HG02973 (cell line): ENCODE results near the gene TOP3A.

Source experiments
- ATAC-seq: cut with Tn5 transposase; IDR thresholded peaks from one replicate; pipeline ENCODE4 v1.9.1; 2021; ENCODE audit warnings: moderate library complexity; ENCODE audit not compliant: unreplicated experiment

Gene TOP3A

DNA sequence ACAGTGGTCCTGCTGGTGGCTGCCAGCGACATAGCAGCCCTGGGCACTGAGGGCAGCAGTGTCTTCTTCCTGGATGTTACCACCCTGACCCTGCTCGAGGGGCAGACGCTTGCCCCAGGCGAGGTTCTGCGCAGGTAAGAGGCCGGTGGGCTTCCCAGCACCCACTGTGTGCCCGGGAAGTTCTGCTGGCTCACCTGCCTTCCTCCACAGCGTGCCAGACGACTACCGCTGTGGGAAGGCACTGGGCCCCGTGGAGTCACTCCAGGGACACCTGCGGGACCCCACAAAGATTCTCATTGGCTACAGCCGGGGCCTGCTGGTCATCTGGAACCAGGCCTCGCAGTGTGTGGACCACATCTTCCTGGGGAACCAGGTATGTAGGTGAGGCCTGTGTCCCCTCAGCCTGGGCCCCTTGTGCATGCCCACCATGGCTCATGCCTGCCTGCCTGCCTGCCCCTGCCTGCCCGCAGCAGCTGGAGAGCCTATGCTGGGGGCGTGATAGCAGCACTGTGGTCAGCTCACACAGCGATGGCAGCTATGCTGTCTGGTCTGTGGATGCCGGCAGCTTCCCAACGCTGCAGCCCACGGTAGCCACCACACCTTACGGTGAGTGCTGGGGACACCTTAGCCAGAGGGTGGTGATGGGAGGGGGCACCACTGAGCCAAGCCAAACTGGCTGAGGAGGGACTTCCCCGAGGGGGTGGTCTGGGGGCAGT, 80.8 kb downstream of the TOP3A start:
- ATAC-seq = no peak

DNA sequence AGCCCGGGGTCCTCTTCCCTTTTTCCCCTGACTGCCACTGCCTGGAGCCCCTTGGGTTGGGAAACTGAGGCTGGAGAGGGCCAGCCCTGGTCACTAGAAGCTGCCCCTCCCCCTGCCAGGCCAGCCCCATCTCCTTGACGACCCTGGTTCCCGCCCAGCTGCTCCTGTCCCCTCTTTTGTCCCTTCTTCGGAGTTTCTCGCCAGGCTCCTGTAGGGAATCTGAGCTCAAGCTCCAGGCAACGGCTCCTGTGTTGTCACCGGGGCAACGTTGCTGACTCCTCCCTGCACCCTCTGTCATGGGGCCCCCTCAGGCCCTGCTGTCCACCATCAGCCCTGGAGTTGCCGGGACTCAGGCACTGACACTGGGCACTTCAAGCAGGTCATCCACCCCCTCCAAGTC, 83.6 kb downstream of the TOP3A start:
- ATAC-seq = no peak

DNA sequence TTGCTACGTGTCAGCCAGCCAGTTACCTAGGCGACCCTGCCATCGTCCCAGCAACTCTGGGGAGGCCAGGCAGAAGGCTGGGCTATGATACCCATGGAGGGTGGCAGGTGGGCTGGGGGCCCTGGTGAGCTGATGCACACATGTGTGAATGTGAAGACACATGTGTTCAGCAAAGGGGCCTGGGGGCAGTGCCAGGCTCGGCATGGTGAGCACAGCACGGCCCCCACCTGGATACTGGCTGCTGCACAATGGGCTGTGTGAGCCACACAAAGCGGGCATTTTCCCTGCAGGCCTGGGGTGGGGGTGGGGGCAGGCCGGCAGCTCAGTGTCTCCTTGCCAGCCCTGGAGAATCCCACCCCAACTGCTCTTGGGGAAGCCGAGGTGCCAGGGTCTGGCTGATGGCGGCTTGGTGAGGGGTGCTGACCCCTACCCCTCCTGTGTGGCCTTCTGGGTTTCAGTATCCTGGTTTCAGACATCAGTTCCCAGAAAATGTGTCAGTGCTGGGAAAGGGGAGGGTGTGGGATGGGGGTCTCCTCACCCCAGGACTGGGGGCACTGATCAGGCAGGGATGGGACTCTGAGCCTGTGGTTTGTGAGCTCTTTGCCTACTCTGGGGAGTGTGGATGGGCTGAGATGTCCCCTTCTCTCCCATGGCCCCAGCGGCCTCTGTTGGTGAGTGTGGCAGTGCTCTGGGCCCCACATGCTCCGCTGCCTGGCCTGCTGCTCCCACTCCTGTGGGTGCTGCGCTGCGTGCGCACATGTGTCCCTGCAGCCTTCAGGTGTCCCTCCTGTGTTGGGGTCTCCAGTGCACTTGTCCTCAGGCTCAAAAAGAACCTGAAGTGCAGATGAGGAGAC, 84.3 kb downstream of the TOP3A start:
- no peak for ATAC-seq

DNA sequence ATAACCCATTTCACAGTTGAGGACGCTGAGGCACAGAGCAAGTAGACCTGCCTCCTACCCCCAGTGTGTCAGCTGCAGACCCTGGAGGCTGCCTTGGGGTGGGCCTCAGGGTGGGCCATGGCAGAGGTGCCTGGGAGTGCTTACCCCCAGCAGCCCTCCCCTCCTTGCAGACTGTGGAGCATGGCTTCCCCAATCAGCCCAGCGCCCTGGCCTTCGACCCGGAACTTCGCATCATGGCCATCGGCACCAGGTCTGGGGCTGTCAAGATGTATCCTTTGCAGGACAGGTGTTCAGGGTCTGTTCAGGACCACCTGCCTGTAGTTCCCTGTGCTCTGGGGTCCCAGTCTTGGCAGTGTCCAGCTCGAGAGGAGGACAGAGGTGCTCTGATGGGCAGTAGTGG, 85.0 kb downstream of the TOP3A start:
- no peak for ATAC-seq

DNA sequence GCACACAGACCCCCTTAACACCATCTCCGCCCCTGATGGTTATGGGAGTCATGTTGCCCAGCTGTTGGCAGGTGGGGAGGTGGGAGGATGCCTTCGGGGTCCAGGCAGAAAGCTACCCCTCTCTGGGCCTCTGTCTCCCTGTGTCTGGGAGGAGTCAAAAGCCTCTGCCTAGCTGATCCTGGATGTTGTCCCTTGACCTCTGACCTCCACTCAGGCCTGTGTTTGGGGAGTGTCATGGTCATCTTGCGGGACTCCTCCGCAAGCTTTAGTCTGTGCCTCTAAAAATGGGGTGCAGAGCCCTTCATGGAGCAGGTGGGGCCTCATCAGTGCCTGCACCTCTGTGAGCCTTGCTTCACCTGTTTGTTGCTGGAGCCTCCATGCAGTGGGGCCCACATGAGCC, 85.5 kb downstream of the TOP3A start:
- no peak for ATAC-seq

DNA sequence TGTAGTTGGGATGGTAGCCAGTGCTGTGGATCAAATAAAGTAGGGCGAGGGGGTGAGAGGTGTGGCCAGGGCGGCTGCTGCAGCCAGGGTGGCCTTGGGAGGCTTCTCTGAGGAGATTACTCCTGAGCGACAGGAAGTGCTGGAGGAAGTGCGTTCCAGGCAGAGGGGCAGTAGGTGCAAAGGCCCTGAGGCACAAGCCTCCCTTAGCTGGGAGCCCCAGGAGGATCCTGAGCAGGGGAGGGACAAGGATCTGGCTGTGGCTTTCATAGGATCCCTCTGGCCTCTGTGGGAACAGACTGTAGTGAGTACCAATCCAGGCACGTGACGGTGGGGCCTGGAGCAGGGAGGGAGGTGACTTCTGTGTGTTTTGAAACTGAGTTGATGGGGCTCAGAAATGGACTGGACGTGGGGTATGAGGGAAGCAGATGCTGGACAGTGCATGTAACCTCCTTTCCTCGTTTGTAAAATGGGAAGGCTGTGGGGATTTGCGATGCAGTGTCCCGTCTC, 86.6 kb downstream of the TOP3A start:
- no peak for ATAC-seq

DNA sequence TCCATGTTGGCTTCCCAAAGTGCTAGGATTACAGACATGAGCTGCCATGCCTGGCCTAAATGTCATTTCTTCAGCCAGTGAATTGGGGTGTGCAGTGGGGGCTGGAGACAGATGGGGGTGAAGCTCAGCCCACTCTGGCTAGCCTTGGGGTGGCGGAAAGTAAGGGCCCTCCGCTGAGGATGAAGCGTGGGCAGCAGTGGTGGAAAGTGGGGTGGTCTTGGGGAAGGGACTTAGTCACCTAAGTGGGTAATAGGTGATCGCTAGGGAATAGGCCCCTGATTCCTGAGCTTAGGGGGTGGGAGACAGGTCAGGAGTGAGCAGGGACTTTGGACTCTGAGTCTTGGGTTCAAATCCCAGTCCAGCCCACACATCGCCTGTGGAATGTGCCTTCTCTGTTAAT, 87.2 kb downstream of the TOP3A start:
- ATAC-seq = no peak

DNA sequence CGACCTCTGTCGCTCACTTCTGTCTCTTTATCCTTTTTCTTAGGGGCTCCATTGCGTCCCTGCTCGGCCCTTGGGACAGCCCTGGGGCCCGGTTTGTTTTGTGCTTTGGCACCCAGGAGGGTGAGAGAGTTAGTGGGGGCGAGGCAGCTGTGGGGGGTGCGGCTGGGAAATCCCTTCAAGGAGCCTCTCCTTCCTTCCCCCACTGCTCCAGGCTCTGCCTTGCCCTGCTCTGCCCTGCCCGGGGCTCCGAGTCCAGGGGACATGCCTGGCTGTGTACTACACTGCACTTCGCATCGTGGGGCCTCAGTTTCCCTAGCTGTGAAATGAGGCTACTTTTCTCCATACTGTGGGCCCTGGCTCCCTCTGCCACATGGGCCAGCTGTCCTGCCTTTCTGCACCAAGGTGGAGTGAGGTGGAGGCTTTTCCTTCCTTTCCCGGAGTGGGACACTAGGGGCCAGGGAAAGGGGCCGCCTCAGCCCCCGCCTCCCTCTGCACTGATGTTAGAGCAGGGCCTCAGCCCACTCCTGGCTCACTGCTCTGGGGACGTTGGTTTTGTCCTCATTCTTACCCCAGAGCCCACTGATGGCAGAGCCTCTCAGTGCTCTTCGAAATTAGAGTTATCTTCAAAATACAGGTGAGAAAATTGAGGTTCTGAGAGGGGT, 88.4 kb downstream of the TOP3A start:
- ATAC-seq = no peak

DNA sequence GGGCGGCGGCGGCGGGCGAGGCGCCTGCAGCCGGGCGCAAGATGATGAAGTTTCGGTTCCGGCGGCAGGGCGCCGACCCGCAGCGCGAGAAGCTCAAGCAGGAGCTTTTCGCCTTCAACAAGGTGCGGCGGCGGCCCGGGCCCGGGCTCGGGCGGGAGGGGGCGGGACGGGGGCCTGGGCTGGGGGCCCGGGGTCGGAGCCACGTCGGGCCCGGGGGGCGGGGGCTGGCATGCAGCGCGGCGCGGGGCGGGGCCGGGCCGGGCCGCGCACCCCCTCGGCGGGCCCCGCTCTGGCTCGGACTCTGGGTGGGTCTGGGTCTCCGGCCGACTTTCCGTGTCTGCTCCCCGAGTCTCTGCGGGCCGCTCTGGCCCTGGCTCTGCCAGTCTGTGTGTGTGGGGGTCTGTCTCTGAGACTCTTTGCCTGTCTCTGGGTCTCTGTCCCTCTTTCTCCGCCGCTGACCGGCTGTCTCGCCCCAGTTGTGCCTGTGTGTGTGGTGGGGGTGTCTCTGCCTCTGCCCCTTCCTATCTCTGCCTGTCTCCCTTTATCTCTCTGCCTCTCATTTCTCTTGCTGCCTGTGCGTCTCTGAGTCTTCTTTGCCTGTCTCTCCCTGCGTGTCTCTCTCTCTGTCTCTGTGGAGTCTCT, 89.0 kb downstream of the TOP3A start:
- ATAC-seq = no peak

DNA sequence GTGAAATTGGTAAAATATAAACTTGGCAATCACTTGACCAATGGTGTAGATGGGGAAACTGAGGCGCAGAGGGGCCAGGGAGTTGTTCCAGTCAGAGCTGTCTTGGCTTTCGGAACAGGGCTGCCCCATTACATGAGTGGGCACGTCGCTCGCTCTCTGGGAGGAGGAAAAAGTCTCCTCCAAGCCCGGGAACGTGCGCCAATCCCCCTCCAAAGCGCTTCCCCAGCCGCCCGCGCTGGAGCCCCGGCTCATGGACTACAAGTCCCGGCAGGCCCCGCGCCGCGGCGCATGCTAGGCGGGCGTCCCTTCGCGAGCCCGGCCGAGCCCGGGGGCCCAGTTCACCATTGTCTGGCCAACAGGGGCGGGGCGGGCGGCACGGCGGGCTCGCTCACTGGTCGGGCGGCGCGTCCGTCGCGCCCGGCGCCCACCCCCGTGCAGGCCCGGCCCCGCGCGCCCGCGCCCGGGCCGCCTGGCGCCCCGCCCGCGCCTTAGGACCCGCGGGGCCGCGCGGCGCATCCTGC, 89.6 kb downstream of the TOP3A start, which contains the start of gene LLGL1:
LLGL1 (plus strand) TSS at position 515 of the 521 bp plus-strand sequence. CDS start 48 bp downstream, outside the sequence.
- ATAC-seq = peak; percentile 81

DNA sequence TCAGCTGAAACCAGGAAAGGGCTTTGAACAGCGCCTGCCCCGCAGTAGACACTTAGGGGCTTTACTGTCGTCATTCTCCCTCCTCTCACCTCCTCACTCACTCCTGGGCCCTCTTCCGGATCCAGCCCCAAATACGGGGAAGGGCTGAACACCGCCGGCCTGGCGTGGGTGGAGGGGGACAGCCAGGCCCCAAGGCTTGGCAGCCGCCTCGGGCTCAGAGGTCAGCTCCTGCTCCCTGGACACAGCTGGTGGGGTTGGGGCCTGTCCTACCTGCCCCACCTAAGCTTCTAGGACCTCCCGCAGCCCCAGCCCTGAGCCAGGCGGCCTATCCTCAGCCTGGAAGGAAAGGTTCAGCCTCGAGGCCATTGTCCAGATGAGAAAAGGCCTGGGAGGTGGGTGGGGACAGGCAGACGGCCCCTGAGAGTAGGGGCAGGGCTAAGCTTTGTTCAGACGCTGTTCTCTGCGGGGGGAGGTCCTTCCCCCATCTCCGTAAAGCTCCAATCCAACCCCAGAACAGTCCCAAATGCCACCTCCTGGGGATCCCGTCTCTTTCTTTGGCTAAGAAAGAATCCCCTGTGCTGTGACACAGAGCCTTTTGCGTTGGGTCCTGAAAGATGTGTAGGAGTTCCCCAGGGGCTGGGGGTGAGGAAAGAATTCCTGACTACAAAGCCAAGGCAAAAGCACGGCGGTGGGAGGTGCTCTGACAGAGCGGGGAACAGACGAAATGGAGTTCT, 90.2 kb downstream of the TOP3A start:
- no peak for ATAC-seq

DNA sequence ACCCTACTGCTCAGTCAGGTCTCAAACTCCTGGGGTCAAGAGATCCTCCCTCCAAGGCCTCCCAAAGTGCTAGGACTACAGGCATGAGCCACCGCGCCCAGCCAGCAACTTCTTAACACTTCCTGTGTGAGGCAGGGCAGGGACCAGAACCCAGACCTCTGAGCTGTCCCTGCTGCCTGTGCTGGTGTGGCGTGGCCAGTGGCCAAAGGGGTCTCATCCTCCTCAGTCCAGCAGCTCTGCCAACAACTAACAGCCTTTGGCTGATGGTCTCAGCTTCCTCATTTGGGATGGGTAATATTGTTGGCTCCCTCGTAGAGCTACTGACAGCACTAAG, 90.8 kb downstream of the TOP3A start:
- ATAC-seq = no peak
